ENCODE data around the gene MRPS27. TPM values are rescaled to one million over a fixed set of nuclear protein-coding genes. Genes with fewer than 3 reads are reported as not detected.
A peak's percentile ranks its signal among the peaks of the same experiment; 100 is the strongest.

Gene MRPS27
- total and polyA plus RNA-seq, 9 of the 15 experiments (the other 6 are each of a cell fraction or from before 2014, with no cell fraction given) = 73.6 to 144 (median 106) TPM

GRCh38 chr5:72234265-72234700 is 85.8 kb downstream of the MRPS27 start (continued):
- TF ChIP-seq MYBL2 (IDR thresholded peaks at IDR 0.05; ENCODE audit: low read depth) (no peak), MYBL2 (CRISPR knock-in tag; IDR thresholded peaks at IDR 0.05; ENCODE audit: borderline replicate concordance) (no peak), DIDO1 (tag; IDR thresholded peaks at IDR 0.05; ENCODE audit: low read depth) (no peak), DPF2 (IDR thresholded peaks at IDR 0.05) (peak; percentile 98), ZNF639 (CRISPR knock-in tag; conservative IDR thresholded peaks at IDR 0.05 in 1 of 2, IDR thresholded peaks at IDR 0.05 in 1 of 2) (peak in 1 of 2 experiments; percentile 69; a peak in 1 of 4 replicates), POLR2A (conservative IDR thresholded peaks at IDR 0.05) (no peak), YBX1 (IDR thresholded peaks at IDR 0.05) (no peak), HMGN3 (IDR thresholded peaks at IDR 0.05; ENCODE audit: borderline replicate concordance, extremely low read depth, insufficient read length, low read depth, low read length) (peak; percentile 54), TRIM24 (IDR thresholded peaks at IDR 0.05) (peak; percentile 57 to 70), HBP1 (CRISPR knock-in tag; IDR thresholded peaks at IDR 0.05) (no peak), ELF4 (CRISPR knock-in tag; IDR thresholded peaks at IDR 0.05) (peak; percentile 81), FUS (optimal IDR thresholded peaks at IDR 0.05; ENCODE audit: low read depth, low read length) (no peak), ZNF175 (CRISPR knock-in tag; IDR thresholded peaks at IDR 0.05; ENCODE audit: low read depth) (peak; percentile 16; the same call in 1 of the 2 replicates), ZNF134 (CRISPR knock-in tag; conservative IDR thresholded peaks at IDR 0.05) (0 out of 2 replicates have a peak, but pooled peaks have one; percentile 10), MNT (conservative IDR thresholded peaks at IDR 0.05) (no peak), FOXK2 (conservative IDR thresholded peaks at IDR 0.05 in 1 of 2, IDR thresholded peaks at IDR 0.05 in 1 of 2; ENCODE audit: low read depth in 2 of 2) (0 out of 4 replicates have a peak, but pooled peaks of 1 of the 2 experiments have one; percentile 15), MAFG (tag; conservative IDR thresholded peaks at IDR 0.05) (peak; percentile 92)
- TF ChIP-seq, protein P1, sequence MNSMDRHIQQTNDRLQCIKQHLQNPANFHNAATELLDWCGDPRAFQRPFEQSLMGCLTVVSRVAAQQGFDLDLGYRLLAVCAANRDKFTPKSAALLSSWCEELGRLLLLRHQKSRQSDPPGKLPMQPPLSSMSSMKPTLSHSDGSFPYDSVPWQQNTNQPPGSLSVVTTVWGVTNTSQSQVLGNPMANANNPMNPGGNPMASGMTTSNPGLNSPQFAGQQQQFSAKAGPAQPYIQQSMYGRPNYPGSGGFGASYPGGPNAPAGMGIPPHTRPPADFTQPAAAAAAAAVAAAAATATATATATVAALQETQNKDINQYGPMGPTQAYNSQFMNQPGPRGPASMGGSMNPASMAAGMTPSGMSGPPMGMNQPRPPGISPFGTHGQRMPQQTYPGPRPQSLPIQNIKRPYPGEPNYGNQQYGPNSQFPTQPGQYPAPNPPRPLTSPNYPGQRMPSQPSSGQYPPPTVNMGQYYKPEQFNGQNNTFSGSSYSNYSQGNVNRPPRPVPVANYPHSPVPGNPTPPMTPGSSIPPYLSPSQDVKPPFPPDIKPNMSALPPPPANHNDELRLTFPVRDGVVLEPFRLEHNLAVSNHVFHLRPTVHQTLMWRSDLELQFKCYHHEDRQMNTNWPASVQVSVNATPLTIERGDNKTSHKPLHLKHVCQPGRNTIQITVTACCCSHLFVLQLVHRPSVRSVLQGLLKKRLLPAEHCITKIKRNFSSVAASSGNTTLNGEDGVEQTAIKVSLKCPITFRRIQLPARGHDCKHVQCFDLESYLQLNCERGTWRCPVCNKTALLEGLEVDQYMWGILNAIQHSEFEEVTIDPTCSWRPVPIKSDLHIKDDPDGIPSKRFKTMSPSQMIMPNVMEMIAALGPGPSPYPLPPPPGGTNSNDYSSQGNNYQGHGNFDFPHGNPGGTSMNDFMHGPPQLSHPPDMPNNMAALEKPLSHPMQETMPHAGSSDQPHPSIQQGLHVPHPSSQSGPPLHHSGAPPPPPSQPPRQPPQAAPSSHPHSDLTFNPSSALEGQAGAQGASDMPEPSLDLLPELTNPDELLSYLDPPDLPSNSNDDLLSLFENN (IDR thresholded peaks at IDR 0.05; ENCODE audit: low read depth in 2 of 2, low read length in 2 of 2) = no peak
- TF ChIP-seq, protein P2, sequence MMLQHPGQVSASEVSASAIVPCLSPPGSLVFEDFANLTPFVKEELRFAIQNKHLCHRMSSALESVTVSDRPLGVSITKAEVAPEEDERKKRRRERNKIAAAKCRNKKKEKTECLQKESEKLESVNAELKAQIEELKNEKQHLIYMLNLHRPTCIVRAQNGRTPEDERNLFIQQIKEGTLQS (IDR thresholded peaks at IDR 0.05) = peak; percentile 93
- TF ChIP-seq, protein P2 (CRISPR knock-in tag; conservative IDR thresholded peaks at IDR 0.05) = no peak
